GM20000 (cell line): ENCODE data around the gene C10orf88.
A peak's percentile ranks its signal among the peaks of the same experiment; 100 is the strongest.

Source experiments
- DNase-seq: peaks from one replicate; pipeline ENCODE4 v3.0.0; 2012; ENCODE audit warnings: low spot score
- TF ChIP-seq, protein P1 (sequence below): IDR thresholded peaks from 2 replicates; pipeline ENCODE4 v1.5.1; 2012; ENCODE audit warnings: mild to moderate bottlenecking, control low read depth; ENCODE audit errors: extremely low read depth, missing control alignments

C10orf88 gene, protein sequence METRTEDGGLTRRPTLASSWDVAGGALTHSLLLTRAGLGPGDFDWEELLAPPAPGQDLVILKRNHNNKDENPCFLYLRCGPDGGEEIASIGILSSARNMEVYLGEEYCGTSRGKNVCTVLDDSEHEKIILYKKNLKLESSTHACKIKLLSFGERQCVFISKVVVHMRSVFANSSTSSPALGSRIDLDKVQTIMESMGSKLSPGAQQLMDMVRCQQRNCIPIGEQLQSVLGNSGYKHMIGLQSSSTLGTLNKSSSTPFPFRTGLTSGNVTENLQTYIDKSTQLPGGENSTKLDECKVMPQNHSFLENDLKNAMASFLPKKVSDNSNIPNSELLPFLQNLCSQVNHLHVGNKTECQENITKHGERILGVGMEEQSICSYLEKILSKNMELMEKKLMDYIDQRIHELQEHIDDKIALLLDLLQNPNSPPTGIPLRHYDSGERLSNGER

DNA sequence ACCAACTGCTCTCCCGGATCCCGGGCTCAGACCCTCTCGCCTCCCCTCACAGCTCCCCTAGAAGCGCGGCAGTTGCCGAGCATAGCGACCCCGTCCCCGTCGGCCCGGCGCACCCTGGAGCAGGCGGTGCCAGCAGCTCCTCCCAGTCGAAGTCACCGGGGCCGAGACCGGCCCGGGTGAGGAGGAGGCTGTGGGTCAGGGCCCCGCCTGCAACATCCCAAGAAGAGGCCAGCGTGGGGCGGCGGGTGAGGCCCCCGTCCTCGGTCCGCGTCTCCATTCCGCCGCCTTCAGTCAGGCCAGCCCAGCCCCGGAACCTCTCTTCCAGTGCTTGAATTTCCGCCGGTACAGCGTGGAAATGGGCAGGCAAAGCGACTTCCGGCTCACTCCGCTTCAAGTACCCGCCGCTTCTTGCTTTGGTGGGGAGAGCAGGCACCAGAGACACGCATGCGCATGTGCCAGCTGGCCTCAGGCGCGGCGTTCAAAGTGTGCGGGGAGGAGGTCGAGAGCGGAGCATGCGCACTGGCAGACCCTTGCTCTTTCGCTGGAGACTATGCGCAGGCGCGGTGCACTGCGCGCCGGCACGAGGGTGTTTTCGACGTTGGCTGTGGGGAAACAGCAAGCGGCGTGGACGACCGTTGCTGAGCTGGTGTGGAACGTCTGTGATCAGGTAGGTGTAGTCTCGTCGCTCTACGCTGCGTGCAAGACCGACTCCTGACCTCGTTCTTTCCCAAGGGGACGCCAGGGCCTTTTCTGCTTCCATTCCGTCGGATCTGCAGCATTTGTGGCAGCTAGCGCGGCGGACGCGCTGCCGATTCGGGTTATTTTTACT, at the start of gene C10orf88:
C10orf88 (minus strand) TSS at position 326 of the 829 bp plus-strand sequence; CDS start at position 277, 49 bp downstream.
- TF ChIP-seq, protein P1, sequence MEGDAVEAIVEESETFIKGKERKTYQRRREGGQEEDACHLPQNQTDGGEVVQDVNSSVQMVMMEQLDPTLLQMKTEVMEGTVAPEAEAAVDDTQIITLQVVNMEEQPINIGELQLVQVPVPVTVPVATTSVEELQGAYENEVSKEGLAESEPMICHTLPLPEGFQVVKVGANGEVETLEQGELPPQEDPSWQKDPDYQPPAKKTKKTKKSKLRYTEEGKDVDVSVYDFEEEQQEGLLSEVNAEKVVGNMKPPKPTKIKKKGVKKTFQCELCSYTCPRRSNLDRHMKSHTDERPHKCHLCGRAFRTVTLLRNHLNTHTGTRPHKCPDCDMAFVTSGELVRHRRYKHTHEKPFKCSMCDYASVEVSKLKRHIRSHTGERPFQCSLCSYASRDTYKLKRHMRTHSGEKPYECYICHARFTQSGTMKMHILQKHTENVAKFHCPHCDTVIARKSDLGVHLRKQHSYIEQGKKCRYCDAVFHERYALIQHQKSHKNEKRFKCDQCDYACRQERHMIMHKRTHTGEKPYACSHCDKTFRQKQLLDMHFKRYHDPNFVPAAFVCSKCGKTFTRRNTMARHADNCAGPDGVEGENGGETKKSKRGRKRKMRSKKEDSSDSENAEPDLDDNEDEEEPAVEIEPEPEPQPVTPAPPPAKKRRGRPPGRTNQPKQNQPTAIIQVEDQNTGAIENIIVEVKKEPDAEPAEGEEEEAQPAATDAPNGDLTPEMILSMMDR = no peak
- DNase-seq = peak; percentile 94

DNA sequence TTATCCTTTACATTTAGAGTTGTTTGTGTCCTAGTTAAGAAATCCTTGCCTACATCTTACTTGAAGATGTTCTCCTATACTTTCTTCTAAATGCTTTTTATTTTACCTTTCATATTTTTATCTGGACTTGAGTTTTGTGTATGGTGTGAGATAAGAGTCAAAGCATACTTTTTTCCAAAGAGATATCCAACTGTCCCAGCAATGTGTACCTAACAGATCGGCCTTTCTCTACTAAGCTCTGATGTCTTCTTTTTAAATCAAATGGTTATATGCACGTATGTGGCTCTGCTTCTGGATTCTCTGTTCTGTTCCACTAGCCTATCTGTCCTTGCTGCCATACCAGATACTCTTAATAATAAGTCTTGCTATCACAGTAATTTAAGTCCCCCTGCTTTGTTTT, 47.3 kb upstream of the C10orf88 start:
- no peak for DNase-seq
- TF ChIP-seq, protein P1 = no peak

DNA sequence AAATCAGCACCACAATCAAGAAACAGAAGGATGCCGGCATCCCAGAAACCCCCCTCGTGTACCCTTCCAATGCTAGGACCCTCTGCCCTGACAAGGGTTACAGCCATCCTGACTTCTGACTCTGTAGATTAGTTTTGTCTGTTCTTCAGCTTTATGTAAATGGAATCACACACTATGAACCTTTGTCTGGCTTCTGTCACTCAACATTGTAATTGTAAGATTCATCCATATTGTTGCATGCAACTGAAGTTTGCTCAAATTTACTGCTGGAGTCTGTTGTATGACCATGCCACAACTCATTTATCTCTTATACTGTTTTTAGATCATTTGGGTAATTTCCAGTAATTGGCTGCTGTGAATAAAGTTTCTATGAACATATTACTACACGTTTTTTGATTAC, 46.1 kb upstream of the C10orf88 start:
- no peak for DNase-seq

DNA sequence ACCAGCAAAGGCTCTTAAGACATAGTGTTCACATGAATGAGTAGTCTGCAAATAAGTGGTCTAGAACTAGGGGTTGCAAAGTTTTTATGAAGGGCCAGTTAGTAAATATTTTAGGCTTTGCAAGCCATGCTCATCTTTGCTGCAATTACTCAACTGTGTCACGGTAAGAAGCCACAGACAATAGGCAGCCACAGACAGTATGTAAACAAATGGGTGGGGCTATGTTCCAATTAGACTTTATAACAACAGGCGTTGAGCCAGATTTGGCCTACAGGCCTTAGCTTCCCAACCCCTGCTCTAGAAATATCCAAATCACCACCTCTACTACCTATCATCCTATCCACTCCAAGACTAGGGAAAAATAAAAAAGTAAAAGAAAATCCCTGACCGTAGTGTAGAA, 45.3 kb upstream of the C10orf88 start:
- no peak for DNase-seq
- TF ChIP-seq, protein P1 = no peak

More for the DNA sequence above, 46.1 kb upstream of the C10orf88 start:
- TF ChIP-seq, protein P1 = no peak

DNA sequence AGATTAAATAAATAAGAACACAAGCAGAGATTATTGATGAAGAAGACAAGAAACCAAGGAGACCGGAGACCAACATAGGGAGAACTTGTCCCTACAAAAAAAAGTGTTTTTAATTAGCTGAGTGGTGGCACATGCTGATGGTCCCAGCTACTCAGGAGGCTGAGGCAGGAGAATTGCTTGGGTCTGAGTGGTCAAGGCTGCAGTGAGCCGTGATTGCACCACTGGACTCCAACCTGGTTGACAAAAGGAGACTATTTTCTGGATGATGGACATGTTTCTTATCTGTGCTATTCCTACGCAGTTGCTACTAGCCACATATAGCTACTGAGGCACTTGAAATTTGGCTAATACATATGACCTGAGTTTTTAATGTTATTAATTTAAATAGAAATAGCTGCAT, 44.9 kb upstream of the C10orf88 start:
- TF ChIP-seq, protein P1 = no peak
- DNase-seq = no peak

DNA sequence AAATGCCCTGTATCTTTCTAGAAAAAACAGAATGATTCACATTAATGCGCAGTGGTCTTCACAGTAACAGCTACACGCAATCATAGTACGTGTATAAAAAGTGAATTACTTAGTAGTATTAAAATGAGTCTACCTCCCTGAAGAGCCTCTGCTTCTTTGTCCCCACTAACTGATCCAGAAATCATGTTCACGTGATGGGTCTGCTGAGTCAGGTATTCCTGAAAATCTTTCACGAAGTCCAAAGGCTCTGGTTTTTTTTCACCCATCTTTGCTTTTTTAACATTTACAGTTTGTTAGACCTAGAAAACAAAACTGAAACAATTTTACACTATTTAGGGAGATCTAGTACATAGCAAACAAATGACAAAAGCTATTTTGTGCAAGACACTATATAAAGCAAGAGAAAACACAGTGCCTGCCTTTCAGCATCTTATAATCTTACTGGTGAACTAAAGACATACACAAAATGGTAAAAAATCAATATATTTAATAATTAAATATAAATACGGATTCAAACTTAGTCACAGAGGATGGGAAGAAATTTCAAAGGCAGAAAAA, 44.4 kb upstream of the C10orf88 start:
- TF ChIP-seq, protein P1 = no peak
- no peak for DNase-seq
